Endothelial cell (in vitro differentiated cells): Measurements from ENCODE around the gene ARHGEF40. TPM values are rescaled to one million over a fixed set of nuclear protein-coding genes. Genes with fewer than 3 reads are reported as not detected.

ENCODE experiments used
- DNase-seq: peaks from one replicate; pipeline ENCODE4 v3.0.0; 2021; ENCODE audit warnings: low spot score
- H3K27ac Mint-ChIP-seq: one replicate; pipeline ENCODE4 v1.8.0; 2021; ENCODE audit warnings: mixed read lengths, inconsistent platforms; ENCODE audit not compliant: unreplicated experiment
- H3K27me3 Mint-ChIP-seq: one replicate; pipeline ENCODE4 v1.8.0; 2021; ENCODE audit warnings: mild to moderate bottlenecking, moderate library complexity, mixed read lengths, inconsistent platforms; ENCODE audit not compliant: unreplicated experiment
- H3K36me3 Mint-ChIP-seq: one replicate; pipeline ENCODE4 v1.8.0; 2021; ENCODE audit warnings: mild to moderate bottlenecking, low read depth, mixed read lengths, inconsistent platforms; ENCODE audit not compliant: unreplicated experiment
- H3K4me1 Mint-ChIP-seq: one replicate; pipeline ENCODE4 v1.8.0; 2021; ENCODE audit warnings: mild to moderate bottlenecking, mixed read lengths, inconsistent platforms; ENCODE audit not compliant: unreplicated experiment
- H3K4me3 Mint-ChIP-seq: one replicate; pipeline ENCODE4 v1.8.0; 2021; ENCODE audit warnings: mild to moderate bottlenecking, mixed read lengths, inconsistent platforms; ENCODE audit not compliant: unreplicated experiment
- H3K9me3 Mint-ChIP-seq: one replicate; pipeline ENCODE4 v1.8.0; 2021; ENCODE audit warnings: mixed read lengths, inconsistent platforms; ENCODE audit not compliant: unreplicated experiment
- total RNA-seq: library from RNA; stranded (reverse); fragmentation: NEBNext Ultra II Directional; extraction: Animal tissue kit (Norgen Biotek cat#: 25700); gene quantifications from one replicate; pipeline ENCODE4 v1.2.1, GENCODE V29; 2021; ENCODE audit not compliant: unreplicated experiment
- TF ChIP-seq, protein P1 (sequence below): fragments of 200-600 bp; sonication (generic); IDR thresholded peaks from one replicate; pipeline ENCODE4 v1.5.0; 2021; ENCODE audit warnings: antibody characterized with exemption; ENCODE audit not compliant: unreplicated experiment

Gene ARHGEF40
- total RNA-seq, 1 donor from 2014 or later: 12.5 TPM

- Mint-ChIP-seq H3K9me3 (no peaks in the 10 kb centered on the region), H3K4me1 (peaks cover 42% of the 10 kb centered on the region), H3K27ac (peak overlapping the region; percentile 70), H3K4me3 (peak overlapping the region; percentile 91), H3K27me3 (peaks cover 5% of the 10 kb centered on the region), H3K36me3 (peaks cover 2% of the 10 kb centered on the region)
- DNase-seq: peak; percentile 95
- TF ChIP-seq, protein P1, sequence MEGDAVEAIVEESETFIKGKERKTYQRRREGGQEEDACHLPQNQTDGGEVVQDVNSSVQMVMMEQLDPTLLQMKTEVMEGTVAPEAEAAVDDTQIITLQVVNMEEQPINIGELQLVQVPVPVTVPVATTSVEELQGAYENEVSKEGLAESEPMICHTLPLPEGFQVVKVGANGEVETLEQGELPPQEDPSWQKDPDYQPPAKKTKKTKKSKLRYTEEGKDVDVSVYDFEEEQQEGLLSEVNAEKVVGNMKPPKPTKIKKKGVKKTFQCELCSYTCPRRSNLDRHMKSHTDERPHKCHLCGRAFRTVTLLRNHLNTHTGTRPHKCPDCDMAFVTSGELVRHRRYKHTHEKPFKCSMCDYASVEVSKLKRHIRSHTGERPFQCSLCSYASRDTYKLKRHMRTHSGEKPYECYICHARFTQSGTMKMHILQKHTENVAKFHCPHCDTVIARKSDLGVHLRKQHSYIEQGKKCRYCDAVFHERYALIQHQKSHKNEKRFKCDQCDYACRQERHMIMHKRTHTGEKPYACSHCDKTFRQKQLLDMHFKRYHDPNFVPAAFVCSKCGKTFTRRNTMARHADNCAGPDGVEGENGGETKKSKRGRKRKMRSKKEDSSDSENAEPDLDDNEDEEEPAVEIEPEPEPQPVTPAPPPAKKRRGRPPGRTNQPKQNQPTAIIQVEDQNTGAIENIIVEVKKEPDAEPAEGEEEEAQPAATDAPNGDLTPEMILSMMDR: no peak
Observed at GRCh38 chr14:21103710-21104447, 33.8 kb downstream of the ARHGEF40 start.

- TF ChIP-seq, protein P1: peak; percentile 39
- peaks cover 5% of the 10 kb centered on the region for H3K27me3 Mint-ChIP-seq
- no peaks in the 10 kb centered on the region for H3K36me3 Mint-ChIP-seq
- DNase-seq: peak; percentile 70
- H3K4me1 Mint-ChIP-seq: peaks cover 35% of the 10 kb centered on the region
- H3K4me3 Mint-ChIP-seq: peak overlapping the region; percentile 91
- peak overlapping the region; percentile 70 for H3K27ac Mint-ChIP-seq
- no peaks in the 10 kb centered on the region for H3K9me3 Mint-ChIP-seq
Observed at GRCh38 chr14:21104448-21105060, 34.5 kb downstream of the ARHGEF40 start.

DNA sequence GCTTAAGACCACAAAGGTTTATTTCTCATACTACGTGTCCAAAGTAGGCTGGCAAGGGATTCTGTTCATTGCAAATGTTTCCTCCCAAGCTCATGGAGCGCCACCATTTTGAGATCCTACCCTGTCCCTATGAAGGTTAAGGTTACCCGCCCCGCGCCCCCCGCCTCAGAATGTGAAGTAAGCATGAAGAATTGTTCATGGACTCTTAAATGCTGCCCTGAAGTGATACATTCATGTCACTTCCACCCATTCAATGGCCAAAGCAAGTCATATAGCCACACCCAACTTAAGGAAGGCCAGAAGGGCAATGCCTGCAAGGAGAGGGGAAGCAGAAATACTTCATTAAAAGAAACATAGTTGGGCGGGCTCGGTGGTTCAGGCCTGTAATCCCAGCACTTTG is 35.0 kb downstream of the ARHGEF40 start:
- H3K4me1 Mint-ChIP-seq: peaks cover 32% of the 10 kb centered on the region
- peaks cover 5% of the 10 kb centered on the region for H3K27me3 Mint-ChIP-seq
- H3K4me3 Mint-ChIP-seq: peak overlapping the region; percentile 91
- H3K27ac Mint-ChIP-seq: no peak overlapping the region
- DNase-seq: no peak
- TF ChIP-seq, protein P1: no peak
- no peaks in the 10 kb centered on the region for H3K9me3 Mint-ChIP-seq
- H3K36me3 Mint-ChIP-seq: no peaks in the 10 kb centered on the region

DNA sequence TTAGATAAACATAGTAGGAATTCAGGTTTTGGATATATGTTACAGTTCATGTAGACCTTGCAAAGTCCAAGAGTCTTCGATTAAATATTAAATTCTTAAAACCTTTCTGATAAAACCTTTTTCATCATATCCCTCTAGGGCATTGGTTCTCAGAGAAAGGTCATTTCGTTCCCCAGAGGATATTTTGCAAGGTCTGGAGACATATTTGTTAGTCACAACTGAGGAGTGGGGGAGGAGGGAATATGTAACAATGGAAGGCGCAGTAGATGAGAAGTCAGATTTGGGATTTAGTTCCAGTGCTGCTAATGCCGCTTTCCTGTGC is 36.0 kb downstream of the ARHGEF40 start:
- Mint-ChIP-seq H3K4me3 (no peak overlapping the region), H3K4me1 (peaks cover 27% of the 10 kb centered on the region), H3K27ac (no peak overlapping the region), H3K27me3 (peaks cover 3% of the 10 kb centered on the region), H3K36me3 (no peaks in the 10 kb centered on the region), H3K9me3 (no peaks in the 10 kb centered on the region)
- TF ChIP-seq, protein P1: no peak
- no peak for DNase-seq
